ENCODE results near the gene EME2. TPM values are rescaled to one million over a fixed set of nuclear protein-coding genes. Genes with fewer than 3 reads are reported as not detected.
A peak's percentile ranks its signal among the peaks of the same experiment; 100 is the strongest.

The EME2 gene
- total RNA-seq, 2 experiments from 2014 or later = 28.6 to 30.8 TPM

DNA sequence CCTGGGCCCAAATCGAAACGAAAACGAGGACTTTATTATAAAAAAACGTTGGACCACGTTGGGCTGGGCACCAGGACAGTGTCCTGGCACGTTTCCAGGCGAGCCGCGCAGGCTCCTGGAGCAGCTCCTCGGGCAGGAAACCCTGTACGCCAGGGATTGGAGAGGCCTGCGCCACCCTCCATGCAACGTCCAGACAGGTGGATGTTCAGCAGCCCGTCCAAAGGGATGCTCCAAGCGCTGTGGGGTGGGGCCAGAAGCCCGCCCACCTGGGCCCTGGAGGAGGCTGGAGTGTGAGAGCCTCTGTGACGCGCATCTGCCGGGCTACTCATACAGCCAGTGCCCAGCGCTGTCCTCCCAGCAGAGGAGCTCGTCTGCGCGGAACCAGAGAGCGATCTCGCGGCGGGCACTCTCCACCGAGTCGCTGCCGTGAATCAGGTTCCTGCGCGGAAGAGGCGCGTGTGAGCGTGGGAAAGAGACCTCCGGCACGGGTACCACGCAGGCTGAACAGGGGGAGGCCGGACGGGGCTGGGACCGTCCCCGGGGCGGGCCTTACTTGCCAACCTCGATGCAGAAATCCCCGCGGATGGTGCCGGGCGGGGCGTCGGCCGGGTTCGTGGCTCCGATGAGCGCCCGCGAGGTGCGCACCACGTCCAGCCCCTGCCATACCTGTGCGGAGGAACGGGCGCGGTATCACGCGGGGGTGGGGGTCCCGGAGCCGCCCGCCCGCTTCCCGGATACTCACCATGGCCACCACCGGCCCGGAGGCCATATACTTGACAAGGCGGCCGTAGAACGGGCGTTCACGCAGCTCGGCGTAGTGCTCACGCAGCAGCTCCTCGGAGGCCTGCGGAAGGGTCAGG, 2.1 kb upstream of the EME2 start:
- Mint-ChIP-seq H3K36me3 (ENCODE audit: low read depth) (peaks cover 30% of the 10 kb centered on the region), H3K27me3 (no peaks in the 10 kb centered on the region), H3K27ac (peak overlapping the region; percentile 62), H3K4me1 (ENCODE audit: low read depth) (peaks cover 16% of the 10 kb centered on the region), H3K9me3 (no peaks in the 10 kb centered on the region), H3K4me3 (peak overlapping the region; percentile 80)
- Histone ChIP-seq H3K4me1 (ENCODE audit: insufficient read depth, low read length) (peaks cover 42% of the 10 kb centered on the region), H3K36me3 (ENCODE audit: insufficient read depth, low read length) (peaks cover 29% of the 10 kb centered on the region), H3K27me3 (ENCODE audit: control insufficient read depth in 1 of 2, insufficient read depth in 2 of 2, low read length in 2 of 2) (no peaks in the 10 kb centered on the region), H3K4me3 (ENCODE audit: low read length) (peak overlapping the region; percentile 89), H3K9me3 (ENCODE audit: control insufficient read depth in 1 of 2, insufficient read depth in 1 of 2, low read length in 2 of 2) (no peaks in the 10 kb centered on the region), H3K27ac (ENCODE audit: low read depth in 1 of 2, low read length in 2 of 2) (peak overlapping the region; percentile 29 to 35)
- ChIA-PET POLR2A (interaction anchor here (0.7 to 7.9 kb wide), 8 partner anchors 11 to 1075 kb away, joined by 3 to 163 read pairs (median 4); partner anchors contain the start of genes FAHD1, HAGH, JPT2 and MAPK8IP3), CTCF (interaction anchor here (4.0 kb wide), 1 partner anchor 12 kb away, joined by 21 read pairs; the partner anchor contains the start of genes NUBP2 and SPSB3)
- DNase-seq = peak in 12 of 14 experiments; percentile 20 to 82 (median 43)
- TF ChIP-seq, protein P1, sequence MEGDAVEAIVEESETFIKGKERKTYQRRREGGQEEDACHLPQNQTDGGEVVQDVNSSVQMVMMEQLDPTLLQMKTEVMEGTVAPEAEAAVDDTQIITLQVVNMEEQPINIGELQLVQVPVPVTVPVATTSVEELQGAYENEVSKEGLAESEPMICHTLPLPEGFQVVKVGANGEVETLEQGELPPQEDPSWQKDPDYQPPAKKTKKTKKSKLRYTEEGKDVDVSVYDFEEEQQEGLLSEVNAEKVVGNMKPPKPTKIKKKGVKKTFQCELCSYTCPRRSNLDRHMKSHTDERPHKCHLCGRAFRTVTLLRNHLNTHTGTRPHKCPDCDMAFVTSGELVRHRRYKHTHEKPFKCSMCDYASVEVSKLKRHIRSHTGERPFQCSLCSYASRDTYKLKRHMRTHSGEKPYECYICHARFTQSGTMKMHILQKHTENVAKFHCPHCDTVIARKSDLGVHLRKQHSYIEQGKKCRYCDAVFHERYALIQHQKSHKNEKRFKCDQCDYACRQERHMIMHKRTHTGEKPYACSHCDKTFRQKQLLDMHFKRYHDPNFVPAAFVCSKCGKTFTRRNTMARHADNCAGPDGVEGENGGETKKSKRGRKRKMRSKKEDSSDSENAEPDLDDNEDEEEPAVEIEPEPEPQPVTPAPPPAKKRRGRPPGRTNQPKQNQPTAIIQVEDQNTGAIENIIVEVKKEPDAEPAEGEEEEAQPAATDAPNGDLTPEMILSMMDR (IDR thresholded peaks at IDR 0.05) = no peak
- ATAC-seq (ENCODE audit: poor library complexity) = peak; percentile 10
- intact Hi-C loops (cut with DNase I, micrococcal nuclease) = loop anchor here (5.0 to 10.0 kb wide), 6 partner anchors 57 to 418 kb away; partner anchors contain the start of genes FAHD1 (in 1 of the 2), GNPTG (in 1 of the 2), HAGH (in 1 of the 2) and JPT2 (in 1 of the 2)

DNA sequence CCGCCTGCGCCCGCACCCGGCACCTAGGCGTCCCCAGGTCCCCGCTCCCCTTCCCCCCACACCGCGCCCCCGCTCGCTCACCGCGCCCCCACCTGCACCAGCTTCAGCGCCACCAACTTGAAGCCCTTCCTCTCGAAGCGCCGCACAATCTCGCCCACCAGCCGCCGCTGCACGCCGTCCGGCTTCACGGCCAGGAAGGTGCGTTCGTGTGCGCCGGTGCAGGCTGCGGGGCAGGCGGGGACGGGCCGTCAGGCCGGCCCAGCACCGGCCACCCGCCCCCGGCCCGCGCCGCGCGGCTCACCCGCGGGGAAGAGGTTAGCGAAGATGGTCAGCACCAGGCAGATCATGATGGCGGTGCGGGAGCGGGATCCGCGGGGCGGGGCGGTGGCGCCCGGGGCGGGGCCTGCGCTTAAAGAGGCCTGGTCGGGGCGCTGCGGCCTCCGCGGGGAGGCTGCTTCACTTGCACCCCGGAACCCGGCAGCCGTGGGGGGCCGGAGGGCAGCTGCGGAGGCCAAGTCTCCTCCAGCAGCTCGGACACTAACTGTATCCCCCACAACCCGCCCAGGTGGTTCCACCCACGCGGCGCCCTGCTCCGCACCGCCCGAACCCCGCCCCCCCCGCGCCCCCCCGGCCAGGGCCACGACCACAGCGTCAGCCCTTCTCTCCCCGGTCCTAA, 1.3 kb upstream of the EME2 start, which contains the start of gene NME3:
NME3 (minus strand) TSS at position 356 of the 676 bp plus-strand sequence; CDS start at position 347, 9 bp downstream.
- peak; percentile 53 to 83 (median 75) for DNase-seq
- peaks cover 16% of the 10 kb centered on the region for H3K4me1 Mint-ChIP-seq (ENCODE audit: low read depth)
- ATAC-seq (ENCODE audit: poor library complexity) = peak; percentile 53
- H3K27me3 ChIP-seq (ENCODE audit: control insufficient read depth in 1 of 2, insufficient read depth in 2 of 2, low read length in 2 of 2) = no peaks in the 10 kb centered on the region
- peaks cover 26% of the 10 kb centered on the region for H3K36me3 ChIP-seq (ENCODE audit: insufficient read depth, low read length)
- H3K27me3 Mint-ChIP-seq = no peaks in the 10 kb centered on the region
- H3K9me3 ChIP-seq (ENCODE audit: control insufficient read depth in 1 of 2, insufficient read depth in 1 of 2, low read length in 2 of 2) = no peaks in the 10 kb centered on the region
- intact Hi-C loops (cut with DNase I, micrococcal nuclease) = loop anchor here (5.0 to 10.0 kb wide), 6 partner anchors 56 to 419 kb away; partner anchors contain the start of genes FAHD1 (in 1 of the 2), GNPTG (in 1 of the 2), HAGH (in 1 of the 2) and JPT2 (in 1 of the 2)
- CTCF ChIA-PET = interaction anchor here (4.0 kb wide), 1 partner anchor 11 kb away, joined by 21 read pairs; the partner anchor contains the start of genes NUBP2 and SPSB3
- no peaks in the 10 kb centered on the region for H3K9me3 Mint-ChIP-seq
- H3K4me3 Mint-ChIP-seq = peak within 1 kb of the TSS; percentile 98
- TF ChIP-seq, protein P1 (IDR thresholded peaks at IDR 0.05) = no peak
- H3K36me3 Mint-ChIP-seq (ENCODE audit: low read depth) = peaks cover 31% of the 10 kb centered on the region
- POLR2A ChIA-PET = interaction anchor here (0.7 to 7.9 kb wide), 9 partner anchors 10 to 1076 kb away, joined by 3 to 163 read pairs (median 4); partner anchors contain the start of genes FAHD1, HAGH, JPT2 and MAPK8IP3
- H3K4me3 ChIP-seq (ENCODE audit: low read length) = peak within 1 kb of the TSS; percentile 89
- H3K27ac ChIP-seq (ENCODE audit: low read depth in 1 of 2, low read length in 2 of 2) = peak within 1 kb of the TSS; percentile 41 to 69
- peaks cover 42% of the 10 kb centered on the region for H3K4me1 ChIP-seq (ENCODE audit: insufficient read depth, low read length)
- H3K27ac Mint-ChIP-seq = peak within 1 kb of the TSS; percentile 92

Measured in CD4-positive, alpha-beta T cell (primary cell).